Vagina (tissue), 2 donors: ENCODE results near the gene TMEM183A. TPM values are rescaled to one million over a fixed set of nuclear protein-coding genes. Genes with fewer than 3 reads are reported as not detected.

Source experiments
- DNase-seq, 2 donors: peaks; one replicate each; pipeline ENCODE4 v3.0.0-alpha.2; 2017; ENCODE audit errors: extremely low spot score in 2 of 2
- H3K27ac ChIP-seq: fragments of 200-600 bp; sonication (generic); one replicate; pipeline ENCODE4 v1.5.1; 2019
- H3K27me3 ChIP-seq: fragments of 200-600 bp; sonication (generic); one replicate; pipeline ENCODE4 v1.5.1; 2019
- H3K36me3 ChIP-seq, 2 donors: fragments of 200-600 bp; sonication (generic); one replicate each; pipeline ENCODE4 v1.5.1; 2017 to 2019
- H3K4me1 ChIP-seq: fragments of 200-600 bp; sonication (generic); one replicate; pipeline ENCODE4 v1.5.1; 2019
- H3K4me3 ChIP-seq, 2 donors: fragments of 200-600 bp; sonication (generic); 1 replicate in 1 of 2; 2 replicates in 1 of 2; pipeline ENCODE4 v1.5.1; 2016 to 2019
- H3K9me3 ChIP-seq: fragments of 200-600 bp; sonication (generic); one replicate; pipeline ENCODE4 v1.5.1; 2019
- CTCF ChIP-seq, 3 experiments: fragments of 450-650 bp in 2 of 3; fragments of 200-600 bp in 1 of 3; sonication (generic) in 1 of 3; IDR thresholded peaks; one replicate each; pipeline ENCODE4 v1.5.1; 2017 to 2019; ENCODE audit warnings: antibody characterized with exemption in 3 of 3, mild to moderate bottlenecking in 2 of 3, moderate library complexity in 2 of 3
- POLR2A ChIP-seq, 2 donors: fragments of 450-650 bp; IDR thresholded peaks; one replicate each; pipeline ENCODE4 v1.6.1; 2017; ENCODE audit warnings: antibody characterized with exemption in 2 of 2, mild to moderate bottlenecking in 2 of 2, moderate library complexity in 2 of 2
- POLR2AphosphoS5 ChIP-seq, 2 donors: sonication (generic); formaldehyde crosslinking; IDR thresholded peaks; one replicate each; pipeline ENCODE4 v1.9.0; 2017; ENCODE audit warnings: antibody characterized with exemption in 2 of 2, mild to moderate bottlenecking in 2 of 2, low read depth in 1 of 2; ENCODE audit not compliant: insufficient read depth in 1 of 2
- intact Hi-C: fragments of 100-400 bp; cut with DNase I; formaldehyde crosslinking; loops from one replicate; pipeline ENCODE4 v1.15.1; 2023
- total RNA-seq: library from RNA; depleted of rRNA; stranded (reverse); fragments of >200 nt; gene quantifications from one replicate; pipeline ENCODE4 v1.2.3, GENCODE V29; 2016

The TMEM183A gene
- total RNA-seq, 1 donor from 2014 or later: 73.2 TPM

GRCh38 chr1:203052601-203053000, 45.4 kb downstream of the TMEM183A start:
- TF ChIP-seq POLR2AphosphoS5 (IDR thresholded peaks at IDR 0.05; ENCODE audit: insufficient read depth in 1 of 2, low read depth in 1 of 2) (no peak), CTCF (IDR thresholded peaks at IDR 0.05) (no peak), POLR2A (IDR thresholded peaks at IDR 0.05) (no peak)

GRCh38 chr1:203054184-203054583, 47.0 kb downstream of the TMEM183A start:
- Histone ChIP-seq H3K27me3 (no peaks in the 10 kb centered on the region), H3K9me3 (no peaks in the 10 kb centered on the region), H3K4me1 (peaks cover 8% of the 10 kb centered on the region), H3K4me3 (no peak overlapping the region), H3K27ac (no peak overlapping the region), H3K36me3 (no peaks in the 10 kb centered on the region)
- no peak for DNase-seq
- intact Hi-C loops: no loop called here
- no peak for TF ChIP-seq POLR2AphosphoS5 (IDR thresholded peaks at IDR 0.05; ENCODE audit: insufficient read depth in 1 of 2, low read depth in 1 of 2)
- TF ChIP-seq POLR2A (IDR thresholded peaks at IDR 0.05): no peak
- TF ChIP-seq CTCF (IDR thresholded peaks at IDR 0.05): no peak

More at GRCh38 chr1:203052601-203053000, 45.4 kb downstream of the TMEM183A start:
- no peaks in the 10 kb centered on the region for H3K36me3 ChIP-seq
- intact Hi-C loops: no loop called here
- DNase-seq: no peak
- H3K27ac ChIP-seq: no peak overlapping the region
- no peaks in the 10 kb centered on the region for H3K27me3 ChIP-seq
- H3K4me1 ChIP-seq: no peaks in the 10 kb centered on the region
- no peak overlapping the region for H3K4me3 ChIP-seq
- no peaks in the 10 kb centered on the region for H3K9me3 ChIP-seq

- Histone ChIP-seq H3K9me3 (no peaks in the 10 kb centered on the region), H3K27ac (no peak overlapping the region), H3K4me3 (no peak overlapping the region), H3K27me3 (no peaks in the 10 kb centered on the region), H3K4me1 (peaks cover 8% of the 10 kb centered on the region), H3K36me3 (no peaks in the 10 kb centered on the region)
- DNase-seq: no peak
- intact Hi-C loops: no loop called here
- TF ChIP-seq CTCF (IDR thresholded peaks at IDR 0.05) (no peak), POLR2AphosphoS5 (IDR thresholded peaks at IDR 0.05; ENCODE audit: insufficient read depth in 1 of 2, low read depth in 1 of 2) (no peak), POLR2A (IDR thresholded peaks at IDR 0.05) (no peak)
Observed at GRCh38 chr1:203054642-203055041, 47.5 kb downstream of the TMEM183A start.

- Histone ChIP-seq H3K9me3 (no peaks in the 10 kb centered on the region), H3K4me1 (peaks cover 8% of the 10 kb centered on the region), H3K36me3 (no peaks in the 10 kb centered on the region), H3K27me3 (no peaks in the 10 kb centered on the region), H3K27ac (no peak overlapping the region), H3K4me3 (no peak overlapping the region)
- TF ChIP-seq POLR2A (IDR thresholded peaks at IDR 0.05) (no peak), POLR2AphosphoS5 (IDR thresholded peaks at IDR 0.05; ENCODE audit: insufficient read depth in 1 of 2, low read depth in 1 of 2) (no peak), CTCF (IDR thresholded peaks at IDR 0.05) (no peak)
- intact Hi-C loops: no loop called here
- DNase-seq: no peak
Observed at GRCh38 chr1:203055161-203055799, 48.1 kb downstream of the TMEM183A start.

GRCh38 chr1:203056012-203056411, 48.8 kb downstream of the TMEM183A start:
- DNase-seq: no peak
- H3K9me3 ChIP-seq: no peaks in the 10 kb centered on the region
- no peaks in the 10 kb centered on the region for H3K36me3 ChIP-seq
- TF ChIP-seq CTCF (IDR thresholded peaks at IDR 0.05) (no peak), POLR2A (IDR thresholded peaks at IDR 0.05) (no peak)
- no peak overlapping the region for H3K27ac ChIP-seq
- H3K27me3 ChIP-seq: no peaks in the 10 kb centered on the region
- intact Hi-C loops: no loop called here
- peaks cover 8% of the 10 kb centered on the region for H3K4me1 ChIP-seq
- H3K4me3 ChIP-seq: no peak overlapping the region
